Measurements from ENCODE around the gene CAMKMT. TPM values are rescaled to one million over a fixed set of nuclear protein-coding genes. Genes with fewer than 3 reads are reported as not detected.

The CAMKMT gene
- total RNA-seq, 4 donors from 2014 or later, result 4.5 to 57.9 (median 15.4) TPM

- TF ChIP-seq, protein P1, sequence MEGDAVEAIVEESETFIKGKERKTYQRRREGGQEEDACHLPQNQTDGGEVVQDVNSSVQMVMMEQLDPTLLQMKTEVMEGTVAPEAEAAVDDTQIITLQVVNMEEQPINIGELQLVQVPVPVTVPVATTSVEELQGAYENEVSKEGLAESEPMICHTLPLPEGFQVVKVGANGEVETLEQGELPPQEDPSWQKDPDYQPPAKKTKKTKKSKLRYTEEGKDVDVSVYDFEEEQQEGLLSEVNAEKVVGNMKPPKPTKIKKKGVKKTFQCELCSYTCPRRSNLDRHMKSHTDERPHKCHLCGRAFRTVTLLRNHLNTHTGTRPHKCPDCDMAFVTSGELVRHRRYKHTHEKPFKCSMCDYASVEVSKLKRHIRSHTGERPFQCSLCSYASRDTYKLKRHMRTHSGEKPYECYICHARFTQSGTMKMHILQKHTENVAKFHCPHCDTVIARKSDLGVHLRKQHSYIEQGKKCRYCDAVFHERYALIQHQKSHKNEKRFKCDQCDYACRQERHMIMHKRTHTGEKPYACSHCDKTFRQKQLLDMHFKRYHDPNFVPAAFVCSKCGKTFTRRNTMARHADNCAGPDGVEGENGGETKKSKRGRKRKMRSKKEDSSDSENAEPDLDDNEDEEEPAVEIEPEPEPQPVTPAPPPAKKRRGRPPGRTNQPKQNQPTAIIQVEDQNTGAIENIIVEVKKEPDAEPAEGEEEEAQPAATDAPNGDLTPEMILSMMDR (IDR thresholded peaks at IDR 0.05), result no peak
- TF ChIP-seq EP300 (IDR thresholded peaks at IDR 0.05; ENCODE audit: low read depth) (no peak), POLR2AphosphoS5 (IDR thresholded peaks at IDR 0.05) (no peak), POLR2A (IDR thresholded peaks at IDR 0.05) (no peak)
- H3K27me3 ChIP-seq, result no peaks in the 10 kb centered on the region
- H3K36me3 ChIP-seq, result no peaks in the 10 kb centered on the region
- no peaks in the 10 kb centered on the region for H3K9me3 ChIP-seq
- no peak for DNase-seq
- no peak overlapping the region for H3K27ac ChIP-seq
- no peaks in the 10 kb centered on the region for H3K4me1 ChIP-seq
- intact Hi-C loops (cut with DNase I; ENCODE audit: low total_unique reads) (no loop called here), in situ Hi-C loops (cut with MboI; ENCODE audit: low pct_ligation_motif_present in 1 of 4, low pct_unique_long_range_greater_than_20kb in 1 of 4, low sequenced_read_pairs in 3 of 4) (no loop called here)
- WGBS, 2 donors (ENCODE audit: low coverage in 1 of 2), result 58 to 69% methylated on average over 3 of the region's 3 CpGs
- H3K4me3 ChIP-seq, result no peak overlapping the region
These were observed 280.5 kb downstream of the CAMKMT start for GRCh38 chr2:44642123-44642857.

- no peaks in the 10 kb centered on the region for H3K36me3 ChIP-seq
- H3K27me3 ChIP-seq, result no peaks in the 10 kb centered on the region
- in situ Hi-C loops (cut with MboI; ENCODE audit: low pct_ligation_motif_present in 1 of 4, low pct_unique_long_range_greater_than_20kb in 1 of 4, low sequenced_read_pairs in 3 of 4) (no loop called here), intact Hi-C loops (cut with DNase I; ENCODE audit: low total_unique reads) (no loop called here)
- 75 to 89% methylated on average over 2 of the region's 2 CpGs for WGBS, 2 donors (ENCODE audit: low coverage in 1 of 2)
- no peaks in the 10 kb centered on the region for H3K9me3 ChIP-seq
- H3K4me3 ChIP-seq, result no peak overlapping the region
- no peak for TF ChIP-seq POLR2AphosphoS5 (IDR thresholded peaks at IDR 0.05)
- TF ChIP-seq, protein P1 (IDR thresholded peaks at IDR 0.05), result no peak
- no peak for TF ChIP-seq EP300 (IDR thresholded peaks at IDR 0.05; ENCODE audit: low read depth)
- TF ChIP-seq POLR2A (IDR thresholded peaks at IDR 0.05), result no peak
- no peak overlapping the region for H3K27ac ChIP-seq
- DNase-seq, result no peak
- H3K4me1 ChIP-seq, result no peaks in the 10 kb centered on the region
These were observed 284.2 kb downstream of the CAMKMT start for GRCh38 chr2:44645937-44646336.

GRCh38 chr2:44649381-44649780 lies 287.6 kb downstream of the CAMKMT start:
- DNase-seq, result no peak
- TF ChIP-seq EP300 (IDR thresholded peaks at IDR 0.05; ENCODE audit: low read depth) (no peak), POLR2A (IDR thresholded peaks at IDR 0.05) (no peak), POLR2AphosphoS5 (IDR thresholded peaks at IDR 0.05) (no peak)
- TF ChIP-seq, protein P1 (IDR thresholded peaks at IDR 0.05), result no peak
- Histone ChIP-seq H3K4me1 (no peaks in the 10 kb centered on the region), H3K4me3 (no peak overlapping the region), H3K27ac (no peak overlapping the region), H3K9me3 (no peaks in the 10 kb centered on the region), H3K36me3 (no peaks in the 10 kb centered on the region), H3K27me3 (no peaks in the 10 kb centered on the region)
- in situ Hi-C loops (cut with MboI; ENCODE audit: low pct_ligation_motif_present in 1 of 4, low pct_unique_long_range_greater_than_20kb in 1 of 4, low sequenced_read_pairs in 3 of 4) (no loop called here), intact Hi-C loops (cut with DNase I; ENCODE audit: low total_unique reads) (no loop called here)
- WGBS, 2 donors (ENCODE audit: low coverage in 1 of 2), result 73 to 89% methylated on average over 2 of the region's 2 CpGs

GRCh38 chr2:44650796-44651195 lies 289.0 kb downstream of the CAMKMT start:
- intact Hi-C loops (cut with DNase I; ENCODE audit: low total_unique reads) (no loop called here), in situ Hi-C loops (cut with MboI; ENCODE audit: low pct_ligation_motif_present in 1 of 4, low pct_unique_long_range_greater_than_20kb in 1 of 4, low sequenced_read_pairs in 3 of 4) (no loop called here)
- no peaks in the 10 kb centered on the region for H3K36me3 ChIP-seq
- TF ChIP-seq, protein P1 (IDR thresholded peaks at IDR 0.05), result no peak
- TF ChIP-seq EP300 (IDR thresholded peaks at IDR 0.05; ENCODE audit: low read depth) (no peak), POLR2AphosphoS5 (IDR thresholded peaks at IDR 0.05) (no peak), POLR2A (IDR thresholded peaks at IDR 0.05) (no peak)
- no peak for DNase-seq
- no peak overlapping the region for H3K4me3 ChIP-seq
- H3K9me3 ChIP-seq, result no peaks in the 10 kb centered on the region
- H3K4me1 ChIP-seq, result no peaks in the 10 kb centered on the region
- 36 to 45% methylated on average over 1 of the region's 1 CpG for WGBS, 2 donors (ENCODE audit: low coverage in 1 of 2)
- H3K27ac ChIP-seq, result no peak overlapping the region
- H3K27me3 ChIP-seq, result no peaks in the 10 kb centered on the region

Measured in transverse colon (tissue), 4 donors.